H9 (cell line): ENCODE results near the gene ZNF423. TPM values are rescaled to one million over a fixed set of nuclear protein-coding genes. Genes with fewer than 3 reads are reported as not detected.

ENCODE experiments used
- DNase-seq: peaks from one replicate; pipeline ENCODE4 v3.0.0-alpha.2; 2017
- H2AFZ ChIP-seq: one replicate; pipeline ENCODE4 v1.6.1; 2013; ENCODE audit warnings: mild to moderate bottlenecking, low read length, control low read depth, moderate library complexity
- H2AK5ac ChIP-seq: 2 replicates; pipeline ENCODE4 v1.6.1; 2013; ENCODE audit warnings: low read length, control low read depth, mixed read lengths; ENCODE audit not compliant: insufficient read length
- H2BK120ac ChIP-seq: one replicate; pipeline ENCODE4 v1.6.1; 2013; ENCODE audit warnings: low read depth, mild to moderate bottlenecking, low read length, control low read depth, inconsistent platforms; ENCODE audit not compliant: poor library complexity, severe bottlenecking
- H2BK12ac ChIP-seq: 2 replicates; pipeline ENCODE4 v1.6.1; 2013; ENCODE audit warnings: low read length, control low read depth, mixed read lengths, low read depth; ENCODE audit not compliant: insufficient read length
- H2BK15ac ChIP-seq: 2 replicates; pipeline ENCODE4 v1.6.1; 2013; ENCODE audit warnings: low read depth, low read length, control low read depth
- H2BK20ac ChIP-seq: one replicate; pipeline ENCODE4 v1.6.1; 2013; ENCODE audit warnings: low read depth, mild to moderate bottlenecking, low read length, control low read depth, inconsistent platforms; ENCODE audit not compliant: poor library complexity, severe bottlenecking
- H2BK5ac ChIP-seq: 2 replicates; pipeline ENCODE4 v1.6.1; 2013; ENCODE audit warnings: low read length, control low read depth, mixed read lengths; ENCODE audit not compliant: insufficient read length
- H3K14ac ChIP-seq: 2 replicates; pipeline ENCODE4 v1.6.1; 2013; ENCODE audit warnings: low read length, control low read depth; ENCODE audit not compliant: insufficient read depth
- H3K18ac ChIP-seq: 2 replicates; pipeline ENCODE4 v1.6.1; 2013; ENCODE audit warnings: low read depth, mild to moderate bottlenecking, mixed read lengths, low read length, control low read depth; ENCODE audit not compliant: insufficient read length
- H3K23ac ChIP-seq: 2 replicates; pipeline ENCODE4 v1.6.1; 2013; ENCODE audit warnings: low read length, control low read depth, mixed read lengths, low read depth; ENCODE audit not compliant: insufficient read length
- H3K23me2 ChIP-seq: 2 replicates; pipeline ENCODE4 v1.6.1; 2013; ENCODE audit warnings: low read depth, mild to moderate bottlenecking, mixed read lengths, low read length, control low read depth; ENCODE audit not compliant: insufficient read length, poor library complexity, severe bottlenecking
- H3K27ac ChIP-seq: 2 replicates; pipeline ENCODE4 v1.5.1; 2013; ENCODE audit warnings: low read length, control low read depth, mixed read lengths, low read depth; ENCODE audit not compliant: insufficient read length
- H3K27me3 ChIP-seq: 2 replicates; pipeline ENCODE4 v1.6.1; 2013; ENCODE audit warnings: low read length, control low read depth, inconsistent platforms; ENCODE audit not compliant: insufficient read depth
- H3K4ac ChIP-seq: 2 replicates; pipeline ENCODE4 v1.6.1; 2013; ENCODE audit warnings: low read depth, mild to moderate bottlenecking, control low read depth, inconsistent platforms, low read length, moderate library complexity
- H3K4me1 ChIP-seq: 2 replicates; pipeline ENCODE4 v1.6.1; 2013; ENCODE audit warnings: low read length, control low read depth, inconsistent platforms; ENCODE audit not compliant: insufficient read depth
- H3K4me2 ChIP-seq: 2 replicates; pipeline ENCODE4 v1.6.1; 2013; ENCODE audit warnings: low read length, control low read depth, mixed read lengths; ENCODE audit not compliant: insufficient read length, insufficient read depth
- H3K56ac ChIP-seq: 2 replicates; pipeline ENCODE4 v1.6.1; 2013; ENCODE audit warnings: low read depth, mild to moderate bottlenecking, mixed read lengths, low read length, control low read depth; ENCODE audit not compliant: insufficient read length
- H3K79me1 ChIP-seq: 2 replicates; pipeline ENCODE4 v1.6.1; 2013; ENCODE audit warnings: low read depth, mild to moderate bottlenecking, moderate library complexity, low read length, control low read depth, inconsistent platforms; ENCODE audit not compliant: insufficient read depth, poor library complexity, severe bottlenecking
- H3K79me2 ChIP-seq: 2 replicates; pipeline ENCODE4 v1.6.1; 2013; ENCODE audit warnings: low read length, control low read depth, inconsistent platforms; ENCODE audit not compliant: insufficient read depth
- H3K9ac ChIP-seq: 2 replicates; pipeline ENCODE4 v1.6.1; 2013; ENCODE audit warnings: low read length, control low read depth, mixed read lengths; ENCODE audit not compliant: insufficient read length; ENCODE audit errors: extremely low read depth
- H3K9me3 ChIP-seq: one replicate; pipeline ENCODE4 v1.6.1; 2013; ENCODE audit warnings: low read depth, low read length, inconsistent platforms; ENCODE audit not compliant: control insufficient read depth
- H3T11ph ChIP-seq: one replicate; pipeline ENCODE4 v1.6.1; 2013; ENCODE audit warnings: mild to moderate bottlenecking, low read length, control low read depth, inconsistent platforms
- H4K20me1 ChIP-seq: one replicate; pipeline ENCODE4 v1.6.1; 2013; ENCODE audit not compliant: control insufficient read depth, insufficient read length, insufficient read depth
- H4K5ac ChIP-seq: 2 replicates; pipeline ENCODE4 v1.6.1; 2013; ENCODE audit warnings: low read depth, mild to moderate bottlenecking, mixed read lengths, low read length, control low read depth; ENCODE audit not compliant: insufficient read length
- H4K8ac ChIP-seq: replicated peaks from 2 replicates; pipeline ENCODE4 v1.6.1; 2013; ENCODE audit warnings: low read length, control low read depth, mixed read lengths, low read depth; ENCODE audit not compliant: insufficient read length
- H4K91ac ChIP-seq: 2 replicates; pipeline ENCODE4 v1.6.1; 2013; ENCODE audit warnings: low read depth, mild to moderate bottlenecking, moderate library complexity, mixed read lengths, low read length, control low read depth; ENCODE audit not compliant: insufficient read length
- H3K27ac Mint-ChIP-seq, 3 experiments: 2 replicates in 2 of 3; 3 replicates in 1 of 3; pipeline ENCODE4 v1.8.0; 2020 to 2021; ENCODE audit warnings: mixed read lengths in 3 of 3, mild to moderate bottlenecking in 1 of 3, moderate library complexity in 1 of 3
- H3K27me3 Mint-ChIP-seq: 2 replicates; pipeline ENCODE4 v1.8.0; 2021; ENCODE audit warnings: low read depth, mild to moderate bottlenecking, moderate library complexity, mixed read lengths
- H3K36me3 Mint-ChIP-seq, 3 experiments: 2 replicates in 2 of 3; 3 replicates in 1 of 3; pipeline ENCODE4 v1.8.0; 2020 to 2021; ENCODE audit warnings: low read depth in 3 of 3, mixed read lengths in 3 of 3; ENCODE audit not compliant: insufficient read depth in 1 of 3
- H3K4me1 Mint-ChIP-seq, 2 experiments: 2 replicates each; pipeline ENCODE4 v1.8.0; 2020; ENCODE audit warnings: mixed read lengths in 2 of 2
- H3K4me3 Mint-ChIP-seq, 2 experiments: 2 replicates in 1 of 2; 3 replicates in 1 of 2; pipeline ENCODE4 v1.8.0; 2020 to 2021; ENCODE audit warnings: mild to moderate bottlenecking in 2 of 2, mixed read lengths in 2 of 2, moderate library complexity in 1 of 2
- H3K9me3 Mint-ChIP-seq, 2 experiments: 2 replicates in 1 of 2; 3 replicates in 1 of 2; pipeline ENCODE4 v1.8.0; 2020; ENCODE audit warnings: mild to moderate bottlenecking in 2 of 2, mixed read lengths in 2 of 2, moderate library complexity in 1 of 2
- CTCF ChIP-seq: fragments of 200-600 bp; sonication (generic); conservative IDR thresholded peaks from 3 replicates; pipeline ENCODE4 v1.8.0; 2021; ENCODE audit warnings: antibody characterized with exemption, mild to moderate bottlenecking
- WGBS: extraction: QIAGEN DNeasy Blood & Tissue Kit; methylation state at CpG from one replicate; pipeline ENCODE4 v1.1.7; 2013; ENCODE audit warnings: missing lambda C conversion rate, low lambda C conversion rate, mixed read lengths; ENCODE audit not compliant: insufficient read length; ENCODE audit errors: extremely low coverage; 5-methylcytosine and 5-hydroxymethylcytosine counted together
- total RNA-seq: library from RNA; stranded (reverse); gene quantifications from 2 replicates; pipeline ENCODE4 v1.2.1, GENCODE V29; 2021

ZNF423 gene
- total RNA-seq, 1 experiment from 2014 or later, result 51.5 TPM

DNA sequence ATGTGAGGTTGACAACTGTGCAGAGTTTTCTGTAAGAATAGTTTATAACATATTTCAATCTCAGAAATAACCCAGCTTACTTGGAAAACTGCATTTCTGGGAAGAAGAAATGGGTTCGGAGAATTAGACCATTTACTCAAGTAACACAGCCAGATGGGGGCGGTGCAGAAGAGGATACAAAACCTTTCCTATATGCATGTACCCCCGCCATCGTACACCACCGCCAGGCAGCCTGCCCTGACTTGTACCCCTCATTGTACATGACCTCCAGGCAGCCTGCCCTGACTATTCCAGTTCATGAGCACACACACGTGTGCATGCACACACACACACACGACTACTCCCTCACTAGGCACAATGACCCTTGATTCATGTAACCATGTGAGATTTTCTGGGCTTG lies 328.3 kb downstream of the ZNF423 start:
- no peak overlapping the region for H2BK120ac ChIP-seq
- no peak overlapping the region for H4K91ac ChIP-seq
- no peak for DNase-seq
- no CpG with 5 or more reads among the region's 7 CpGs for WGBS
- H3K23ac ChIP-seq, result no peak overlapping the region
- no peak overlapping the region for H3K18ac ChIP-seq
- H3K9ac ChIP-seq, result no peak overlapping the region
- no peak overlapping the region for H3K4ac ChIP-seq
- Mint-ChIP-seq H3K9me3 (no peaks in the 10 kb centered on the region), H3K27me3 (no peaks in the 10 kb centered on the region), H3K4me1 (peaks cover 44 to 55% of the 10 kb centered on the region in 2 experiments), H3K36me3 (peaks cover 1 to 7% (median 2%) of the 10 kb centered on the region in 3 experiments; a peak in 6 of 7 replicates), H3K4me3 (no peak overlapping the region), H3K27ac (peak overlapping the region; percentile 56 to 89 (median 60); a peak in 5 of 7 replicates)
- no peak overlapping the region for H2BK20ac ChIP-seq
- no peak overlapping the region for H2BK5ac ChIP-seq
- H2AFZ ChIP-seq, result no peak overlapping the region
- H3K27ac ChIP-seq, result no peak overlapping the region
- H2AK5ac ChIP-seq, result no peak overlapping the region
- H4K8ac ChIP-seq, result no peak overlapping the region
- no peak overlapping the region for H2BK12ac ChIP-seq
- H3K79me2 ChIP-seq, result no peaks in the 10 kb centered on the region
- 0 out of 3 replicates have a peak, but pooled peaks have one; percentile 10 for TF ChIP-seq CTCF
- no peaks in the 10 kb centered on the region for H3K79me1 ChIP-seq
- H3K56ac ChIP-seq, result no peak overlapping the region
- no peaks in the 10 kb centered on the region for H4K20me1 ChIP-seq
- H3K27me3 ChIP-seq, result no peaks in the 10 kb centered on the region
- no peak overlapping the region for H2BK15ac ChIP-seq
- no peak overlapping the region for H3K4me2 ChIP-seq
- no peak overlapping the region for H3K14ac ChIP-seq
- H3T11ph ChIP-seq, result no peak overlapping the region
- no peaks in the 10 kb centered on the region for H3K23me2 ChIP-seq
- no peaks in the 10 kb centered on the region for H3K9me3 ChIP-seq
- no peak overlapping the region for H4K5ac ChIP-seq
- peaks cover 4% of the 10 kb centered on the region; the same call in 1 of the 2 replicates for H3K4me1 ChIP-seq
